ENCODE data around the gene RETNLB. TPM values are rescaled to one million over a fixed set of nuclear protein-coding genes. Genes with fewer than 3 reads are reported as not detected.

RETNLB gene, protein sequence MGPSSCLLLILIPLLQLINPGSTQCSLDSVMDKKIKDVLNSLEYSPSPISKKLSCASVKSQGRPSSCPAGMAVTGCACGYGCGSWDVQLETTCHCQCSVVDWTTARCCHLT
- total RNA-seq = not detected

DNA sequence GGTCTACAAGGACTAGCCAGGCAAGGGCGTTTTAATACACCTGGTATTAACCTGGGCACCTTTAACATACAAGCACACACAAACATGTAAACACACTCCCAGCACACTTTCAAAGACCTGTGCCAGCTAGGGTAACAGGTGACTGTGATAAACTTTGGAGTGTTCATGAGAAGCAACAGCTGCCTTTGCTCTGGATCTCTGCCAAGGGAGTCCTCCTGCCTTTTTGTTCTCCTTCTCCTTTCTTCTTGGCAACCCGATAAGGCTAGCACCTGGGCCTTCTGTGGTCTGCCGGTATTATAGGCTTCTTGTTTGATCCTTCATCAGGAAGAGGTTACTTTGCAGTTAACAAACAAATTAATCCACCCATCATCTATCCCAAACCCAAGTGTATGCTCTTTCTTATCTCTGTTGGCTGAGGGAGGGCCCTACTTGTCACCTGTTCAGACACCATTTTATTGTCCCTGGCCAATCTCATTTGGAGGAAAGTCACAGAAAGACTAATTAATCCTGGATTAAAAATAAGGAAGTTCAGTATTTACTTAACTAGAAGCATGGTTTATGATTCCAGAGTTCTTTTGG, at the start of gene RETNLB:
Gene RETNLB (minus strand): TSS at position 7 of the 579 bp plus-strand sequence. CDS start 225 bp downstream, outside the sequence.
- no peaks in the 10 kb centered on the region for H3K9me3 Mint-ChIP-seq (ENCODE audit: insufficient read depth)
- no peak within 1 kb of the TSS for H3K4me3 Mint-ChIP-seq
- ATAC-seq (no peak), DNase-seq (no peak)
- H3K4me1 Mint-ChIP-seq (ENCODE audit: low read depth) = peaks cover 16% of the 10 kb centered on the region
- H3K27ac Mint-ChIP-seq = no peak within 1 kb of the TSS
- no peaks in the 10 kb centered on the region for H3K36me3 Mint-ChIP-seq (ENCODE audit: low read depth)
- ChIA-PET CTCF (interaction anchor here (0.9 to 2.7 kb wide), 2 partner anchors 60 to 158 kb away, joined by 3 to 6 read pairs; no protein-coding TSS in a partner anchor), POLR2A (no interaction called here)
- H3K27me3 Mint-ChIP-seq (ENCODE audit: low read depth) = no peaks in the 10 kb centered on the region

- DNase-seq (peak; percentile 78), ATAC-seq (peak; percentile 97)
- H3K27me3 Mint-ChIP-seq (ENCODE audit: low read depth) = no peaks in the 10 kb centered on the region
- CTCF ChIA-PET = interaction anchor here (0.7 to 4.3 kb wide), 12 partner anchors 12 to 254 kb away, joined by 3 to 38 read pairs (median 3); partner anchors contain the start of gene TRAT1
- POLR2A ChIA-PET = interaction anchor here (1.1 kb wide), 1 partner anchor 15 kb away, joined by 3 read pairs; no protein-coding TSS in a partner anchor
- peaks cover 32% of the 10 kb centered on the region for H3K4me1 Mint-ChIP-seq (ENCODE audit: low read depth)
- peaks cover 12% of the 10 kb centered on the region for H3K36me3 Mint-ChIP-seq (ENCODE audit: low read depth)
- H3K27ac Mint-ChIP-seq = peak overlapping the region; percentile 90
- peaks cover 37% of the 10 kb centered on the region for H3K9me3 Mint-ChIP-seq (ENCODE audit: insufficient read depth)
- H3K4me3 Mint-ChIP-seq = peak overlapping the region; percentile 38
These were observed 49.1 kb upstream of the RETNLB start for GRCh38 chr3:108806316-108806715.

DNA sequence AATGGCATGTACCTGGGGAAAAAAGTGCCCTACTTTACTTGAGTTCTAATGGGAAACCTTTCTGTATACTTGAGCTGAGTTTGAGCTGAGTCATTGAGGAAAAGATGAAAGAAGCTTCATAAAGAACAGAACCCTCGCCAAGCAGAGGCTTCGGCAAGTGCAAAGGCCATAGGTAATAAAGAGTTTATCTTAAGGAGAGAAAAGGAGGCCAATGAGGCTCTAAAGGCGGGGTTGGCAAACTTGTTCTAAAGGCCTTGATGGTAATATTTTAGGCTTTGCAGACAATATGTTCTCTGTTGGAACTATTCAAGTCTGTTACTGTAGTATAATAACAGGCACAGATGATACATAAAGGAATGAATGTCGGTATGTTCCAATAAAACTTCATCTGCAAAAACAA, 47.8 kb upstream of the RETNLB start:
- CTCF ChIA-PET = interaction anchor here (0.7 to 1.3 kb wide), 2 partner anchors 13 to 19 kb away, joined by 3 to 5 read pairs; no protein-coding TSS in a partner anchor
- POLR2A ChIA-PET = interaction anchor here (0.7 kb wide), 1 partner anchor 27 kb away, joined by 3 read pairs; no protein-coding TSS in a partner anchor
- H3K27ac Mint-ChIP-seq = peak overlapping the region; percentile 90
- H3K4me1 Mint-ChIP-seq (ENCODE audit: low read depth) = peaks cover 32% of the 10 kb centered on the region
- H3K4me3 Mint-ChIP-seq = no peak overlapping the region
- H3K27me3 Mint-ChIP-seq (ENCODE audit: low read depth) = no peaks in the 10 kb centered on the region
- H3K9me3 Mint-ChIP-seq (ENCODE audit: insufficient read depth) = peaks cover 37% of the 10 kb centered on the region
- ATAC-seq (no peak), DNase-seq (no peak)
- H3K36me3 Mint-ChIP-seq (ENCODE audit: low read depth) = peaks cover 13% of the 10 kb centered on the region

DNA sequence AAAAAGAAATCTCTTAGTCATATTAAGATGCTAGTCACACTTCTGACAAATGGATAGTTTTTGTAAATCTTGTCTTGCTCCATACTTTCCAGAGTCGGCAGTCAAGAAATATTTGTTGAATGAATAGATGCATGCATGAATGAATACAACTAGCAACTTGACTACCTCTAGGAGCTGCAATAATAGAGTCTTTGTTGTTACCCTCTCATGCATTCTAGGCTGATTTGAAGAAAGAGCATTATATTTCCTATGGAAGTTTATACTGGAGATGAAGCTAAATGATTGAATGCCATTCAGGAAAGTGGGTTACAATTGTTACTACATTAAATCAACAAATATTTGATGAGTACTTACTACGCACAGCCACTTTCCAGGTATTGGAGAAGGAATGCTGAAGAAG, 47.2 kb upstream of the RETNLB start:
- Mint-ChIP-seq H3K36me3 (ENCODE audit: low read depth) (peaks cover 13% of the 10 kb centered on the region), H3K27ac (no peak overlapping the region), H3K27me3 (ENCODE audit: low read depth) (no peaks in the 10 kb centered on the region), H3K4me1 (ENCODE audit: low read depth) (peaks cover 32% of the 10 kb centered on the region), H3K9me3 (ENCODE audit: insufficient read depth) (peaks cover 37% of the 10 kb centered on the region), H3K4me3 (no peak overlapping the region)
- DNase-seq (no peak), ATAC-seq (no peak)
- ChIA-PET POLR2A (no interaction called here), CTCF (interaction anchor here (0.7 to 1.3 kb wide), 2 partner anchors 14 to 18 kb away, joined by 3 to 5 read pairs; no protein-coding TSS in a partner anchor)

DNA sequence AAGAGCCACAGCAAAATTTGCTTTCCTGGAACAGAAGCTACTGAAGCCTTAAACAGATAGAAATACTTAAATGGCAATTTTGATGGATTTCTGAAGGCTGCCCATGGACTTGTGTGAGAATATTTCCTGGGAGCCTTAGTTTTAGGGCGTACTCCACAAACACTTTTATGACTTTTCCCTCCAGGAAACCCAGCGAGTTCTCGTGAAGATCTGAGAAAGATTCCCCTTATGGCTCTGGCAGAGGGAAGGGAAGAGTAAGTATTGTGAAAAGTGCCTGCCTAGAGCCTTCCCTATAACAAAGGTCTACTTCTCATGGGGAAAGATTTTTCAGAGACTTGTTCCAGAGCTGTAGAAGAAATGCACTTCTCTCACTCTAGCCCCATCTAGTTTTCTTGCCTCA, 34.3 kb upstream of the RETNLB start:
- Mint-ChIP-seq H3K4me3 (no peak overlapping the region), H3K4me1 (ENCODE audit: low read depth) (no peaks in the 10 kb centered on the region), H3K9me3 (ENCODE audit: insufficient read depth) (peaks cover under 1% of the 10 kb centered on the region), H3K27ac (no peak overlapping the region), H3K27me3 (ENCODE audit: low read depth) (no peaks in the 10 kb centered on the region), H3K36me3 (ENCODE audit: low read depth) (no peaks in the 10 kb centered on the region)
- POLR2A ChIA-PET = interaction anchor here (0.6 kb wide), 1 partner anchor 179 kb away, joined by 3 read pairs; no protein-coding TSS in a partner anchor
- CTCF ChIA-PET = no interaction called here
- no peak for DNase-seq
- ATAC-seq = no peak

GRCh38 chr3:108780235-108780634, 23.0 kb upstream of the RETNLB start:
- Mint-ChIP-seq H3K27me3 (ENCODE audit: low read depth) (peaks cover 6% of the 10 kb centered on the region), H3K36me3 (ENCODE audit: low read depth) (peaks cover 12% of the 10 kb centered on the region), H3K4me3 (peak overlapping the region; percentile 10), H3K9me3 (ENCODE audit: insufficient read depth) (peaks cover 3% of the 10 kb centered on the region), H3K27ac (peak overlapping the region; percentile 72), H3K4me1 (ENCODE audit: low read depth) (peaks cover 39% of the 10 kb centered on the region)
- ChIA-PET CTCF (no interaction called here), POLR2A (no interaction called here)
- peak; percentile 87 for ATAC-seq
- DNase-seq = peak; percentile 67

- POLR2A ChIA-PET = no interaction called here
- H3K4me1 Mint-ChIP-seq (ENCODE audit: low read depth) = peaks cover 39% of the 10 kb centered on the region
- H3K27ac Mint-ChIP-seq = peak overlapping the region; percentile 3
These were observed 22.3 kb upstream of the RETNLB start for GRCh38 chr3:108779496-108779895.

GRCh38 chr3:108775649-108776048, 18.4 kb upstream of the RETNLB start:
- peaks cover 7% of the 10 kb centered on the region for H3K36me3 Mint-ChIP-seq (ENCODE audit: low read depth)
- ChIA-PET POLR2A (no interaction called here), CTCF (no interaction called here)
- no peaks in the 10 kb centered on the region for H3K27me3 Mint-ChIP-seq (ENCODE audit: low read depth)
- DNase-seq = no peak
- H3K27ac Mint-ChIP-seq = no peak overlapping the region
- H3K4me1 Mint-ChIP-seq (ENCODE audit: low read depth) = peaks cover 32% of the 10 kb centered on the region
- no peaks in the 10 kb centered on the region for H3K9me3 Mint-ChIP-seq (ENCODE audit: insufficient read depth)
- H3K4me3 Mint-ChIP-seq = no peak overlapping the region
- no peak for ATAC-seq

More at GRCh38 chr3:108779496-108779895, 22.3 kb upstream of the RETNLB start:
- Mint-ChIP-seq H3K4me3 (no peak overlapping the region), H3K36me3 (ENCODE audit: low read depth) (peaks cover 7% of the 10 kb centered on the region), H3K9me3 (ENCODE audit: insufficient read depth) (peaks cover 1% of the 10 kb centered on the region), H3K27me3 (ENCODE audit: low read depth) (no peaks in the 10 kb centered on the region)
- no peak for ATAC-seq
- CTCF ChIA-PET = no interaction called here
- no peak for DNase-seq

GRCh38 chr3:108767253-108767652, 10.0 kb upstream of the RETNLB start:
- no peak for ATAC-seq
- CTCF ChIA-PET = no interaction called here
- H3K4me3 Mint-ChIP-seq = no peak overlapping the region

GRCh38 chr3:108755686-108756085, 1.5 kb downstream of the RETNLB start:
- no peaks in the 10 kb centered on the region for H3K36me3 Mint-ChIP-seq (ENCODE audit: low read depth)
- CTCF ChIA-PET = interaction anchor here (2.7 kb wide), 1 partner anchor 62 kb away, joined by 6 read pairs; no protein-coding TSS in a partner anchor
- no peak for ATAC-seq

More at GRCh38 chr3:108767253-108767652, 10.0 kb upstream of the RETNLB start:
- H3K36me3 Mint-ChIP-seq (ENCODE audit: low read depth) = no peaks in the 10 kb centered on the region
- H3K27ac Mint-ChIP-seq = no peak overlapping the region
- DNase-seq = no peak
- POLR2A ChIA-PET = no interaction called here
- H3K4me1 Mint-ChIP-seq (ENCODE audit: low read depth) = no peaks in the 10 kb centered on the region
- no peaks in the 10 kb centered on the region for H3K9me3 Mint-ChIP-seq (ENCODE audit: insufficient read depth)
- H3K27me3 Mint-ChIP-seq (ENCODE audit: low read depth) = peaks cover 2% of the 10 kb centered on the region

DNA sequence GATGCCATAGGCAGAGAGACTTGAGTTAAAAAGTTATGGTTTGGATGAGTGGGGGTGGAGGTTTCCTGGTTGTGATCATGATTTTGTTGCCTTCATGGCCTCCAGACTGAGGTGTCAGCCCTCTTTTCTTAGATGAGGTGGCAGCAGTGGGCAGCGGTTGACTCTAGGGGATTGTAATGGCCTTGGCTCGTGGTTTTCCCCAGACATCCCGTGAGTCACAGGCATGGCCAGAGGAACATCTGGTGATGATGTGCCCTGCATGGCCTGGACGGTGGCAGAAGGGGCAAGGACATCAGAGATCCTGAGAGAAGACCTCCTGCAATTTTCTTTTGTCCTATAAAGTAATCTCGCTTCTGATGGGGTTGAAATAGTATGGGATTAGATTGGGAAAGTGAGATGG, 12.4 kb downstream of the RETNLB start:
- H3K4me1 Mint-ChIP-seq (ENCODE audit: low read depth) = no peaks in the 10 kb centered on the region
- no peak for ATAC-seq
- no peak overlapping the region for H3K27ac Mint-ChIP-seq
- H3K4me3 Mint-ChIP-seq = no peak overlapping the region
- ChIA-PET POLR2A (no interaction called here), CTCF (no interaction called here)
- H3K36me3 Mint-ChIP-seq (ENCODE audit: low read depth) = no peaks in the 10 kb centered on the region
- H3K27me3 Mint-ChIP-seq (ENCODE audit: low read depth) = no peaks in the 10 kb centered on the region
- DNase-seq = no peak
- H3K9me3 Mint-ChIP-seq (ENCODE audit: insufficient read depth) = no peaks in the 10 kb centered on the region

More at GRCh38 chr3:108755686-108756085, 1.5 kb downstream of the RETNLB start:
- DNase-seq = peak; percentile 22
- peaks cover 16% of the 10 kb centered on the region for H3K4me1 Mint-ChIP-seq (ENCODE audit: low read depth)
- H3K27me3 Mint-ChIP-seq (ENCODE audit: low read depth) = no peaks in the 10 kb centered on the region
- no peak overlapping the region for H3K4me3 Mint-ChIP-seq
- H3K9me3 Mint-ChIP-seq (ENCODE audit: insufficient read depth) = no peaks in the 10 kb centered on the region
- POLR2A ChIA-PET = no interaction called here
- H3K27ac Mint-ChIP-seq = no peak overlapping the region

DNA sequence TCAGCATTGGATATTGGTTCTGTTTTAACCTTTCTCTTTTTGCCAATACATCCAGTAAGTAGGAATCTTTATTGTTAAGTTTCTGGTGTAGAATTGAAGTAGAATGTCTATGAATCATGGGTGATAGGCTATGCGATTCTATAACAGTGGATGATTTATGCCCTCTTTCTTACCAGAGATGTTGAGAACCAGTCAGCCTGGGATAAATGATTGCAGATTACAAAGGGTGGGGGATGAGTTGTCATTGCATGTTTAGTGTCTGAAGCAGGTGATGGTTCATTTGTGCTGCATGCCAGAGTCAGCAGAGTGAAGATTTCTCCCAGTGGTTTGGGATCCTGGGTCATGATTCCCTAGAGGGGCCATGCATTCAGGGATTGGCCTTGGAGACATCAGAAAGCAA, 14.3 kb downstream of the RETNLB start:
- ChIA-PET POLR2A (interaction anchor here (0.6 kb wide), 1 partner anchor 81 kb away, joined by 3 read pairs; no protein-coding TSS in a partner anchor), CTCF (no interaction called here)
- no peaks in the 10 kb centered on the region for H3K36me3 Mint-ChIP-seq (ENCODE audit: low read depth)
- H3K4me3 Mint-ChIP-seq = no peak overlapping the region
- DNase-seq = no peak
- H3K4me1 Mint-ChIP-seq (ENCODE audit: low read depth) = no peaks in the 10 kb centered on the region
- no peaks in the 10 kb centered on the region for H3K27me3 Mint-ChIP-seq (ENCODE audit: low read depth)
- H3K27ac Mint-ChIP-seq = no peak overlapping the region
- no peak for ATAC-seq
- no peaks in the 10 kb centered on the region for H3K9me3 Mint-ChIP-seq (ENCODE audit: insufficient read depth)

Data from activated CD8-positive, alpha-beta T cell treated with anti-CD3 and anti-CD28 coated beads, Interleukin-2, amount 10 ng/mL, durations not matched to agents 7 days and 5 days (primary cell).